Left lung (tissue), 10 donors: ENCODE data around the gene SLC35F3. TPM values are rescaled to one million over a fixed set of nuclear protein-coding genes. Genes with fewer than 3 reads are reported as not detected.

ENCODE experiments used
- ATAC-seq: fragments of 200-7000 bp; cut with Tn5 transposase; one replicate; pipeline ENCODE4 v1.9.1; 2020; ENCODE audit warnings: moderate library complexity
- DNase-seq, 4 donors: peaks; one replicate each; pipeline ENCODE4 v3.0.0-alpha.2; 2013 to 2020
- H3K27ac ChIP-seq, 2 donors: fragments of 200-600 bp; sonication (generic) in 1 of 2; one replicate each; pipeline versions ENCODE4 v1.5.0 to v1.8.0; 2020 to 2021
- H3K27me3 ChIP-seq, 2 donors: fragments of 200-600 bp; sonication (generic) in 1 of 2; one replicate each; pipeline versions ENCODE4 v1.5.0 to v1.8.0; 2020 to 2021
- H3K36me3 ChIP-seq, 2 donors: fragments of 200-600 bp; sonication (generic) in 1 of 2; one replicate each; pipeline versions ENCODE4 v1.5.0 to v1.8.0; 2020 to 2021
- H3K4me1 ChIP-seq, 2 donors: fragments of 200-600 bp; one replicate each; pipeline ENCODE4 v1.8.0; 2021
- H3K4me3 ChIP-seq, 2 donors: fragments of 200-600 bp; sonication (generic) in 1 of 2; one replicate each; pipeline versions ENCODE4 v1.5.0 to v1.8.0; 2020 to 2021; ENCODE audit warnings: mild to moderate bottlenecking in 1 of 2
- H3K9me3 ChIP-seq, 2 donors: fragments of 200-600 bp; sonication (generic) in 1 of 2; one replicate each; pipeline versions ENCODE4 v1.5.0 to v1.8.0; 2020 to 2021
- intact Hi-C, 2 donors: fragments of 100-400 bp; cut with DNase I; formaldehyde crosslinking; loops; one replicate each; pipeline versions ENCODE4 v1.11.2 to v1.14.2; 2022
- polyA plus RNA-seq, 6 donors: library from polyadenylated mRNA; unstranded; fragments of 120-200 nt; gene quantifications; one replicate each; pipeline ENCODE4 v1.2.1, GENCODE V29; 2013; ENCODE audit not compliant: insufficient read length in 6 of 6
- total RNA-seq, 2 donors: library from RNA; stranded (reverse); fragmentation: NEBNext Ultra II Directional; extraction: Animal tissue kit (Norgen Biotek cat#: 25700); gene quantifications; one replicate each; pipeline ENCODE4 v1.2.1, GENCODE V29; 2021
- TF ChIP-seq, protein P1 (sequence below), 2 donors: fragments of 200-600 bp; sonication (generic) in 1 of 2; IDR thresholded peaks; one replicate each; pipeline versions ENCODE4 v1.5.0 to v1.8.0; 2021; ENCODE audit warnings: antibody characterized with exemption in 2 of 2
- donor health status: DM: no; HTN: yes; CAD: no.
- donor health status: DM: no; HTN: no; CAD: no.

Gene SLC35F3
- total and polyA plus RNA-seq, 8 donors: 0.58 to 1.9 (median 1.5) TPM

DNA sequence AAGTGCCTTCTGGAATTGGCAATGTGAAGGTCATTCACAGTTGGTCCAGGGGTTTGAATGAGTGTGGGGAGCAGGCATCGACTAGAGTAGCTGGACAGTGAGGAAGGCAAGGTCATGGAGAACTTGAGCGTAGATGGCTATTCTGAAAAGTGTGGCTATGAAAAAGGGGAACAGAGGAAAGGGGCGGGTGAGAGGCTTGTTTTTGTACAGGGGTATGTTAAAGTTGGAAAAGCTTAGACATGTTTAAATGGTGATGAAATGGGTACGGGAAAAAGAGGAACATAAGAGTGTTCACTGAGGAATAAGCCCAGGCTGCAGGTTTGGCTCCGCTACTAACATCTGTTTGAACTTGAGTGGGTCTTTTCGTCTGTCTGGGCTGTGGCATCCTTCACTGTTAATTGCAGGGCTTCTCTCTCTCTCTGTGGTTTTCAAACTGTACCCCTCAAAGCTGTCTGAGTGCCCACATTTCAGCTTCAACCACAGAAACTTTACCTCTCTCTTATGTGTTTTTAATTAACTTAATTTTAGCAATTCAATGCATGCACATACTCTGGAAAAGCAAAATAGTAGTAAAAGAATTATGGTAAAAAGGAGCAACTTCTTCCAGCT is 398.0 kb downstream of the SLC35F3 start:
- ATAC-seq: peak; percentile 30

DNA sequence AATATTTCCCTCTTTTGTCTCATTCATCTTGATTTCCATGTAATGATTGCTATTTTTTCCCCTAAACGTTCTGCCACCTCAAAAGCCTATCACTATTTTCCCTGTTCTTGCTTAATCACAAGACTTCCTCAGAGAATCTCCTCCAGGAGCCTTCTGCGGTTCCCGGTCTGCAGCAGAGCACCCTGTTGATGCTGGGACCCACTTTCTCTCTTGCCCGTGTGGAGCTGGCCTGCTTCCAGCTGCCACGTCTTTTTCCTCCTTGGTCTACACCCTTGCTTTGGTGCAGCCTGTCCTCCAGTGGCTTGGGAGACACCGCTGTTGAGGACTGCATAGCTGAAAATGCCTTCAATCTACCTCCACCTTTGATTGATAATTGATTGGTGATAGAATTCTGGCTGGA is 398.8 kb downstream of the SLC35F3 start:
- TF ChIP-seq, protein P1, sequence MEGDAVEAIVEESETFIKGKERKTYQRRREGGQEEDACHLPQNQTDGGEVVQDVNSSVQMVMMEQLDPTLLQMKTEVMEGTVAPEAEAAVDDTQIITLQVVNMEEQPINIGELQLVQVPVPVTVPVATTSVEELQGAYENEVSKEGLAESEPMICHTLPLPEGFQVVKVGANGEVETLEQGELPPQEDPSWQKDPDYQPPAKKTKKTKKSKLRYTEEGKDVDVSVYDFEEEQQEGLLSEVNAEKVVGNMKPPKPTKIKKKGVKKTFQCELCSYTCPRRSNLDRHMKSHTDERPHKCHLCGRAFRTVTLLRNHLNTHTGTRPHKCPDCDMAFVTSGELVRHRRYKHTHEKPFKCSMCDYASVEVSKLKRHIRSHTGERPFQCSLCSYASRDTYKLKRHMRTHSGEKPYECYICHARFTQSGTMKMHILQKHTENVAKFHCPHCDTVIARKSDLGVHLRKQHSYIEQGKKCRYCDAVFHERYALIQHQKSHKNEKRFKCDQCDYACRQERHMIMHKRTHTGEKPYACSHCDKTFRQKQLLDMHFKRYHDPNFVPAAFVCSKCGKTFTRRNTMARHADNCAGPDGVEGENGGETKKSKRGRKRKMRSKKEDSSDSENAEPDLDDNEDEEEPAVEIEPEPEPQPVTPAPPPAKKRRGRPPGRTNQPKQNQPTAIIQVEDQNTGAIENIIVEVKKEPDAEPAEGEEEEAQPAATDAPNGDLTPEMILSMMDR (IDR thresholded peaks at IDR 0.05): no peak
- no peak for DNase-seq
- intact Hi-C loops: no loop called here
- no peak for ATAC-seq
- Histone ChIP-seq H3K27me3 (no peaks in the 10 kb centered on the region), H3K9me3 (no peaks in the 10 kb centered on the region), H3K4me3 (no peak overlapping the region), H3K4me1 (no peaks in the 10 kb centered on the region), H3K36me3 (no peaks in the 10 kb centered on the region), H3K27ac (no peak overlapping the region)

More for the DNA sequence above, 398.0 kb downstream of the SLC35F3 start:
- H3K27me3 ChIP-seq: no peaks in the 10 kb centered on the region
- H3K4me3 ChIP-seq: no peak overlapping the region
- no peak overlapping the region for H3K27ac ChIP-seq
- no peaks in the 10 kb centered on the region for H3K4me1 ChIP-seq
- TF ChIP-seq, protein P1 (IDR thresholded peaks at IDR 0.05): no peak
- DNase-seq: no peak
- no peaks in the 10 kb centered on the region for H3K36me3 ChIP-seq
- intact Hi-C loops: no loop called here
- H3K9me3 ChIP-seq: no peaks in the 10 kb centered on the region

GRCh38 chr1:234307726-234308125 is 403.2 kb downstream of the SLC35F3 start:
- H3K9me3 ChIP-seq: no peaks in the 10 kb centered on the region
- H3K4me3 ChIP-seq: no peak overlapping the region
- no peaks in the 10 kb centered on the region for H3K36me3 ChIP-seq
- H3K4me1 ChIP-seq: peaks cover 0 to 8% of the 10 kb centered on the region in 2 donors
- intact Hi-C loops: no loop called here
- no peak for ATAC-seq
- H3K27me3 ChIP-seq: no peaks in the 10 kb centered on the region
- DNase-seq: no peak
- H3K27ac ChIP-seq: no peak overlapping the region
- TF ChIP-seq, protein P1 (IDR thresholded peaks at IDR 0.05): no peak

- intact Hi-C loops: no loop called here
- Histone ChIP-seq H3K9me3 (no peaks in the 10 kb centered on the region), H3K27me3 (no peaks in the 10 kb centered on the region), H3K36me3 (no peaks in the 10 kb centered on the region), H3K27ac (no peak overlapping the region), H3K4me3 (no peak overlapping the region), H3K4me1 (peaks cover 0 to 8% of the 10 kb centered on the region in 2 donors)
- ATAC-seq: no peak
- TF ChIP-seq, protein P1 (IDR thresholded peaks at IDR 0.05): no peak
- peak in 1 of 4 donors; percentile 3 for DNase-seq
These were observed 404.7 kb downstream of the SLC35F3 start for GRCh38 chr1:234309243-234309597.

GRCh38 chr1:234309598-234310459 is 405.4 kb downstream of the SLC35F3 start:
- no peak overlapping the region for H3K27ac ChIP-seq
- no peaks in the 10 kb centered on the region for H3K27me3 ChIP-seq
- TF ChIP-seq, protein P1 (IDR thresholded peaks at IDR 0.05): peak; percentile 80 to 84
- peak; percentile 31 to 83 (median 57) for DNase-seq
- no peaks in the 10 kb centered on the region for H3K36me3 ChIP-seq
- peak; percentile 97 for ATAC-seq
- H3K9me3 ChIP-seq: no peaks in the 10 kb centered on the region
- peak overlapping the region in 1 of 2 donors; percentile 1 for H3K4me3 ChIP-seq
- intact Hi-C loops: no loop called here
- peaks cover 0 to 8% of the 10 kb centered on the region in 2 donors for H3K4me1 ChIP-seq
